ENCODE results near the gene WDR19.

Gene WDR19

GRCh38 chr4:39237179-39237578 is 54.9 kb downstream of the WDR19 start:
- TF ChIP-seq POLR2AphosphoS5 (IDR thresholded peaks at IDR 0.05; ENCODE audit: low read depth, low read length) (no peak), SIN3A (IDR thresholded peaks at IDR 0.05; ENCODE audit: borderline replicate concordance, insufficient read depth, low read length) (no peak), TAF1 (IDR thresholded peaks at IDR 0.05; ENCODE audit: borderline replicate concordance, insufficient read depth, low read length) (no peak), FOXP2 (optimal IDR thresholded peaks at IDR 0.05; ENCODE audit: borderline replicate concordance, extremely low read depth, extremely low read length, insufficient read depth) (no peak)
- TF ChIP-seq, protein P1, sequence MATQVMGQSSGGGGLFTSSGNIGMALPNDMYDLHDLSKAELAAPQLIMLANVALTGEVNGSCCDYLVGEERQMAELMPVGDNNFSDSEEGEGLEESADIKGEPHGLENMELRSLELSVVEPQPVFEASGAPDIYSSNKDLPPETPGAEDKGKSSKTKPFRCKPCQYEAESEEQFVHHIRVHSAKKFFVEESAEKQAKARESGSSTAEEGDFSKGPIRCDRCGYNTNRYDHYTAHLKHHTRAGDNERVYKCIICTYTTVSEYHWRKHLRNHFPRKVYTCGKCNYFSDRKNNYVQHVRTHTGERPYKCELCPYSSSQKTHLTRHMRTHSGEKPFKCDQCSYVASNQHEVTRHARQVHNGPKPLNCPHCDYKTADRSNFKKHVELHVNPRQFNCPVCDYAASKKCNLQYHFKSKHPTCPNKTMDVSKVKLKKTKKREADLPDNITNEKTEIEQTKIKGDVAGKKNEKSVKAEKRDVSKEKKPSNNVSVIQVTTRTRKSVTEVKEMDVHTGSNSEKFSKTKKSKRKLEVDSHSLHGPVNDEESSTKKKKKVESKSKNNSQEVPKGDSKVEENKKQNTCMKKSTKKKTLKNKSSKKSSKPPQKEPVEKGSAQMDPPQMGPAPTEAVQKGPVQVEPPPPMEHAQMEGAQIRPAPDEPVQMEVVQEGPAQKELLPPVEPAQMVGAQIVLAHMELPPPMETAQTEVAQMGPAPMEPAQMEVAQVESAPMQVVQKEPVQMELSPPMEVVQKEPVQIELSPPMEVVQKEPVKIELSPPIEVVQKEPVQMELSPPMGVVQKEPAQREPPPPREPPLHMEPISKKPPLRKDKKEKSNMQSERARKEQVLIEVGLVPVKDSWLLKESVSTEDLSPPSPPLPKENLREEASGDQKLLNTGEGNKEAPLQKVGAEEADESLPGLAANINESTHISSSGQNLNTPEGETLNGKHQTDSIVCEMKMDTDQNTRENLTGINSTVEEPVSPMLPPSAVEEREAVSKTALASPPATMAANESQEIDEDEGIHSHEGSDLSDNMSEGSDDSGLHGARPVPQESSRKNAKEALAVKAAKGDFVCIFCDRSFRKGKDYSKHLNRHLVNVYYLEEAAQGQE (IDR thresholded peaks at IDR 0.05; ENCODE audit: insufficient read depth in 1 of 2, low read depth in 2 of 2, low read length in 2 of 2) = no peak

DNA sequence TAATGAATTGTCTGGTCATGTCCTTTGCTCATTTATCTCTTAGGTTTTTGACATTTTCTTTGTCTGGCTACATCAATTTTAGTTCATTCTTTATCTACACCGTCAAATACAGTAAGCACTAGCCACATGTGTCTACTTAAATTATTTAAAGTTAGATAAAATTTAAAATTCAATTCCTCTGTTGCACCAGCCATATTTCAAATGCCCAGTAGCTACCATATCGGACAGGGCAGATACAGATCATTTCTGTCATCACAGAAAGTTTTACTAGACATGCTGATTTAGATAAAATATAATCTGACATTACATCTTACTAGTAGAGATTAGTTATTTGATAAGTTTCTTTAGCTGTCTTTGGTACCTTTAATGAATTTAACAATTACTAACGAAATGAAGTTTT is 61.1 kb downstream of the WDR19 start:
- TF ChIP-seq POLR2AphosphoS5 (IDR thresholded peaks at IDR 0.05; ENCODE audit: low read depth, low read length) (no peak), SIN3A (IDR thresholded peaks at IDR 0.05; ENCODE audit: borderline replicate concordance, insufficient read depth, low read length) (no peak), TAF1 (IDR thresholded peaks at IDR 0.05; ENCODE audit: borderline replicate concordance, insufficient read depth, low read length) (no peak), FOXP2 (optimal IDR thresholded peaks at IDR 0.05; ENCODE audit: borderline replicate concordance, extremely low read depth, extremely low read length, insufficient read depth) (no peak)
- TF ChIP-seq, protein P1 (IDR thresholded peaks at IDR 0.05; ENCODE audit: insufficient read depth in 1 of 2, low read depth in 2 of 2, low read length in 2 of 2) = no peak

DNA sequence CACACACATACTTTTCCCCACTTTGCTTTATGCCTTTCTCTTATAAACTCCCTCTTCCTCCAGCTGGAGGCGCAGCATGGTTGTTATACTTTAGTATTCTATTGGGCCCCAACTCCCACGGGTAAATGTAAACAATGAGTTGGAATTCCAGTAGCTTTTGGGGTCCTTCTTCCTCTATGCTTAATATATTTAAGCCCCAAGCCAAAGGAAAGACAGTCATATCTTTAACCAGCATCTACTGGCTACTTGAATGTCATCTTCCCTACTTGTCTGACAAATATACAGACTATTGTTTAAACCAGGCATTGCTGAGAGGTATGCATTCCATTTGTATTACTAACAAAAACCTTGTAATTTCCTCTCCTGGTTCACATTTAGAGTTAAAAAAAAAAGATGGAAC is 72.9 kb downstream of the WDR19 start:
- no peak for TF ChIP-seq TAF1 (IDR thresholded peaks at IDR 0.05; ENCODE audit: borderline replicate concordance, insufficient read depth, low read length)
- TF ChIP-seq FOXP2 (optimal IDR thresholded peaks at IDR 0.05; ENCODE audit: borderline replicate concordance, extremely low read depth, extremely low read length, insufficient read depth) = no peak
- TF ChIP-seq, protein P1 (IDR thresholded peaks at IDR 0.05; ENCODE audit: insufficient read depth in 1 of 2, low read depth in 2 of 2, low read length in 2 of 2) = no peak
- no peak for TF ChIP-seq POLR2AphosphoS5 (IDR thresholded peaks at IDR 0.05; ENCODE audit: low read depth, low read length)
- no peak for TF ChIP-seq SIN3A (IDR thresholded peaks at IDR 0.05; ENCODE audit: borderline replicate concordance, insufficient read depth, low read length)

- TF ChIP-seq FOXP2 (optimal IDR thresholded peaks at IDR 0.05; ENCODE audit: borderline replicate concordance, extremely low read depth, extremely low read length, insufficient read depth) (no peak), SIN3A (IDR thresholded peaks at IDR 0.05; ENCODE audit: borderline replicate concordance, insufficient read depth, low read length) (no peak), TAF1 (IDR thresholded peaks at IDR 0.05; ENCODE audit: borderline replicate concordance, insufficient read depth, low read length) (no peak), POLR2AphosphoS5 (IDR thresholded peaks at IDR 0.05; ENCODE audit: low read depth, low read length) (no peak)
- TF ChIP-seq, protein P1 (IDR thresholded peaks at IDR 0.05; ENCODE audit: insufficient read depth in 1 of 2, low read depth in 2 of 2, low read length in 2 of 2) = no peak
These were observed 73.5 kb downstream of the WDR19 start for GRCh38 chr4:39255871-39256270.

GRCh38 chr4:39256436-39256835 is 74.1 kb downstream of the WDR19 start:
- TF ChIP-seq, protein P1 (IDR thresholded peaks at IDR 0.05; ENCODE audit: insufficient read depth in 1 of 2, low read depth in 2 of 2, low read length in 2 of 2) = no peak
- no peak for TF ChIP-seq FOXP2 (optimal IDR thresholded peaks at IDR 0.05; ENCODE audit: borderline replicate concordance, extremely low read depth, extremely low read length, insufficient read depth)
- no peak for TF ChIP-seq SIN3A (IDR thresholded peaks at IDR 0.05; ENCODE audit: borderline replicate concordance, insufficient read depth, low read length)
- TF ChIP-seq POLR2AphosphoS5 (IDR thresholded peaks at IDR 0.05; ENCODE audit: low read depth, low read length) = no peak
